Trophoblast cell (in vitro differentiated cells and primary cell): ENCODE measurements around the gene ZDHHC15.
"Not testable (repeated sequence)": the region's sequence is repeated elsewhere in the genome, so short reads cannot be mapped to it uniquely, and the experiment has no call there.

ENCODE experiments used
- DNase-seq, 2 donors: peaks; one replicate each; pipeline ENCODE4 v3.0.0-alpha.2; 2016
- H2AFZ ChIP-seq: 2 replicates; pipeline ENCODE4 v1.6.1; 2013; ENCODE audit warnings: low read length, moderate library complexity, mild to moderate bottlenecking; ENCODE audit not compliant: insufficient read depth, poor library complexity
- H2AK5ac ChIP-seq: 2 replicates; pipeline ENCODE4 v1.6.1; 2013; ENCODE audit warnings: mild to moderate bottlenecking, low read length
- H2BK120ac ChIP-seq: 2 replicates; pipeline ENCODE4 v1.6.1; 2013; ENCODE audit warnings: low read length, mild to moderate bottlenecking, moderate library complexity; ENCODE audit not compliant: insufficient read depth, poor library complexity
- H2BK12ac ChIP-seq: 2 replicates; pipeline ENCODE4 v1.6.1; 2013; ENCODE audit warnings: mild to moderate bottlenecking, low read length, moderate library complexity
- H2BK5ac ChIP-seq: 2 replicates; pipeline ENCODE4 v1.6.1; 2013; ENCODE audit warnings: low read length, low read depth, moderate library complexity, mild to moderate bottlenecking; ENCODE audit not compliant: poor library complexity
- H3K14ac ChIP-seq: 2 replicates; pipeline ENCODE4 v1.6.1; 2013; ENCODE audit warnings: mild to moderate bottlenecking, low read length
- H3K18ac ChIP-seq: 2 replicates; pipeline ENCODE4 v1.6.1; 2013; ENCODE audit warnings: mild to moderate bottlenecking, low read length
- H3K23ac ChIP-seq: 2 replicates; pipeline ENCODE4 v1.6.1; 2013; ENCODE audit warnings: low read length
- H3K27ac ChIP-seq: 2 replicates; pipeline ENCODE4 v1.5.1; 2013; ENCODE audit warnings: low read depth, mild to moderate bottlenecking, inconsistent platforms, low read length, moderate library complexity
- H3K27me3 ChIP-seq: 2 replicates; pipeline ENCODE4 v1.6.1; 2013; ENCODE audit warnings: inconsistent platforms, mild to moderate bottlenecking, low read length, moderate library complexity; ENCODE audit not compliant: insufficient read depth
- H3K36me3 ChIP-seq, 2 experiments: 1 replicate in 1 of 2; 2 replicates in 1 of 2; pipeline ENCODE4 v1.6.1; 2013; ENCODE audit warnings: low read length in 2 of 2, mild to moderate bottlenecking in 2 of 2, moderate library complexity in 1 of 2; ENCODE audit not compliant: insufficient read depth in 2 of 2, control insufficient read depth in 1 of 2
- H3K4ac ChIP-seq: 2 replicates; pipeline ENCODE4 v1.6.1; 2013; ENCODE audit warnings: low read depth, mild to moderate bottlenecking, low read length, moderate library complexity
- H3K4me1 ChIP-seq, 2 experiments: 1 replicate in 1 of 2; 2 replicates in 1 of 2; pipeline ENCODE4 v1.6.1; 2013; ENCODE audit warnings: low read length in 2 of 2, mild to moderate bottlenecking in 2 of 2, moderate library complexity in 1 of 2; ENCODE audit not compliant: insufficient read depth in 2 of 2, control insufficient read depth in 1 of 2
- H3K4me2 ChIP-seq: 2 replicates; pipeline ENCODE4 v1.6.1; 2013; ENCODE audit warnings: inconsistent platforms, mild to moderate bottlenecking, low read length, moderate library complexity
- H3K4me3 ChIP-seq: 2 replicates; pipeline ENCODE4 v1.5.1; 2013; ENCODE audit warnings: mild to moderate bottlenecking, low read depth, low read length, inconsistent platforms
- H3K79me1 ChIP-seq: one replicate; pipeline ENCODE4 v1.6.1; 2013; ENCODE audit warnings: low read length
- H3K79me2 ChIP-seq: 2 replicates; pipeline ENCODE4 v1.6.1; 2013; ENCODE audit warnings: low read length, mild to moderate bottlenecking; ENCODE audit not compliant: control insufficient read depth, insufficient read depth, poor library complexity
- H3K9ac ChIP-seq: 2 replicates; pipeline ENCODE4 v1.6.1; 2013; ENCODE audit warnings: mild to moderate bottlenecking, low read length
- H3K9me3 ChIP-seq: 2 replicates; pipeline ENCODE4 v1.6.1; 2013; ENCODE audit warnings: low read depth, mild to moderate bottlenecking, control low read depth, inconsistent platforms, low read length; ENCODE audit not compliant: insufficient read depth
- H4K12ac ChIP-seq: 2 replicates; pipeline ENCODE4 v1.6.1; 2013; ENCODE audit warnings: low read depth, mild to moderate bottlenecking, low read length, moderate library complexity
- H4K8ac ChIP-seq: 2 replicates; pipeline ENCODE4 v1.6.1; 2013; ENCODE audit warnings: low read depth, mild to moderate bottlenecking, low read length, moderate library complexity
- H4K91ac ChIP-seq: one replicate; pipeline ENCODE4 v1.6.1; 2013; ENCODE audit warnings: low read depth, mild to moderate bottlenecking, low read length, moderate library complexity
- WGBS: extraction: QIAGEN DNeasy Blood & Tissue Kit; methylation state at CpG from one replicate; pipeline ENCODE4 v1.1.7; 2013; ENCODE audit warnings: missing lambda C conversion rate; ENCODE audit not compliant: insufficient read length, insufficient coverage; ENCODE audit errors: extremely low coverage; 5-methylcytosine and 5-hydroxymethylcytosine counted together

ZDHHC15 gene

DNA sequence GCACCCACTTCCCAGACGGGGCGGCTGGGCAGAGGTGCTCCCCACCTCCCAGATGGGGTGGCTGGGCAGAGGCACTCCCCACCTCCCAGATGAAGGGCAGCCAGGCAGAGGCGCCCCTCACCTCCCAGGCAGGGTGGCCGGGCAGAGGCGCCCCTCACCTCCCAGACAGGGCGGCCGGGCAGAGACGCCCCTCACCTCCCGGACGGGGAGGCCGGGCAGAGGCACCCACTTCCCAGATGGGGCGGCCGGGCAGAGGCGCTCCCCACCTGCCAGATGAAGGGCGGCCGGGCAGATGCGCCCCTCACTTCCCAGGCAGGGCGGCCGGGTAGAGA is 187.7 kb downstream of the ZDHHC15 start:
- WGBS: no CpG with 5 or more reads among the region's 19 CpGs
- no peak for DNase-seq
- Histone ChIP-seq H4K91ac (no peak overlapping the region), H4K8ac (no peak overlapping the region), H4K12ac (no peak overlapping the region), H3K36me3 (peaks cover 1 to 10% of the 10 kb centered on the region in 2 experiments), H2AFZ (no peak overlapping the region), H2BK12ac (no peak overlapping the region), H3K4me1 (no peaks in the 10 kb centered on the region), H3K4me3 (no peak overlapping the region), H3K18ac (no peak overlapping the region), H3K4ac (no peak overlapping the region), H2AK5ac (no peak overlapping the region), H3K27ac (no peak overlapping the region), H2BK120ac (no peak overlapping the region), H3K23ac (no peak overlapping the region), H3K9ac (no peak overlapping the region), H3K9me3 (no peaks in the 10 kb centered on the region), H3K4me2 (no peak overlapping the region), H3K14ac (no peak overlapping the region), H3K79me2 (no peaks in the 10 kb centered on the region), H3K79me1 (no peaks in the 10 kb centered on the region), H2BK5ac (no peak overlapping the region), H3K27me3 (no peaks in the 10 kb centered on the region)

DNA sequence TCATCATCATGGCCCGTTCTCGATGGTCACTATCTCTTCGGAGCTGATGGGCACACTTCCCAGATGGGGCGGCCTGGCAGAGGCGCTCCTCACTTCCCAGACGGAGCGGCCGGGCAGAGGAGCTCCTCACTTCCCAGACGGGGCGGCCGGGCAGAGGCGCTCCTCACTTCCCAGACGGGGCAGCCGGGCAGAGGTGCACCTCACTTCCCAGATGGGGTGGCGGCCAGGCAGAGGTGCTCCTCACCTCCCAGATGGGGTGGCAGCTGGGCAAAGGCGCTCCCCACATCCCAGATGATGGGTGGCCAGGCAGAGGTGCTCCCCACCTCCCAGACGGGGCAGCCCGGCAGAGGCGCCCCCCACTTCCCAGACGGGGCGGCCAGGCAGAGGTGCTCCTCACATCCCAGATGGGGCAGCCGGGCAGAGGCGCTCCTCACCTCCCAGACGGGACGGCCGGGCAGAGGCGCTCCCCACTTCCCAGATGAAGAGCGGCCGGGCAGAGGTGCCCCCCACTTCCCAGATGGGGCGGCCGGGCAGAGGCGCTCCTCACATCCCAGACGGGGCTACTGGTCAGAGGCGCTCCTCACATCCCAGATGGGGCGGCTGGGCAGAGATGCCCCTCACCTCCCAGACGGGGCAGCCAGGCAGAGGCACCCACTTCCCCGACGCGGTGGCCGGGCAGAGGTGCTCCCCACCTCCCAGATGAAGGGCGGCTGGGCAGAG is 188.3 kb downstream of the ZDHHC15 start:
- not testable (repeated sequence) for H3K18ac ChIP-seq, H2BK5ac ChIP-seq
- WGBS: no CpG with 5 or more reads among the region's 41 CpGs

DNA sequence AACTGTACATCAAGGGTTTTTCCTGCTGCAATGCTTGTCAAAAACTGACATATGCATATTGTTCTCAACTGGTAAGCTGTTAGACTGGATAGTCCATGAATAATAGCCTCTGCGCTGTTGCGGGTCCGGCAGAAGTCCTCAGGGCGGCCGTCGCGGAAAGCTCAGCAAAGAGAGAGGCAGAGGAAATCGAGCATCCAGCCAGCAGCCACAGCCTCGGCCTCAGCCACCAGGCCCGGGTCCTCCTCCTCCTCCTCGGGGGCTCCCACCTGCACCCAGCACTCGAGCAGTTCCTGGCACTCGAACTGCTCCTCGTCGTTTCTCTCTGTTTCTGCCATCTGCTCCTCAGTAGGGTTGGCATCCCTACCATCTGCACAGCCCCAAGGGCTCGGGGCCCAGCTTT is 195.2 kb downstream of the ZDHHC15 start:
- H3K79me2 ChIP-seq: no peaks in the 10 kb centered on the region
- no peak overlapping the region for H3K4me3 ChIP-seq
- H2AFZ ChIP-seq: no peak overlapping the region
- no peak overlapping the region for H3K14ac ChIP-seq
- DNase-seq: no peak
- H2BK5ac ChIP-seq: no peak overlapping the region
- no peak overlapping the region for H2BK12ac ChIP-seq
- H4K12ac ChIP-seq: no peak overlapping the region
- no peaks in the 10 kb centered on the region for H3K4me1 ChIP-seq
- no peak overlapping the region for H4K8ac ChIP-seq
- no peak overlapping the region for H2BK120ac ChIP-seq
- no peaks in the 10 kb centered on the region for H3K27me3 ChIP-seq
- no CpG with 5 or more reads among the region's 16 CpGs for WGBS
- H3K18ac ChIP-seq: no peak overlapping the region
- H2AK5ac ChIP-seq: no peak overlapping the region
- H3K36me3 ChIP-seq: peaks cover 12 to 14% of the 10 kb centered on the region in 2 experiments
- H4K91ac ChIP-seq: no peak overlapping the region
- H3K79me1 ChIP-seq: no peaks in the 10 kb centered on the region
- H3K9me3 ChIP-seq: peaks cover 3% of the 10 kb centered on the region
- H3K4me2 ChIP-seq: no peak overlapping the region
- no peak overlapping the region for H3K23ac ChIP-seq
- no peak overlapping the region for H3K9ac ChIP-seq
- H3K27ac ChIP-seq: no peak overlapping the region
- H3K4ac ChIP-seq: no peak overlapping the region

More for the DNA sequence above, 188.3 kb downstream of the ZDHHC15 start:
- not testable (repeated sequence) for H2AK5ac ChIP-seq, H3K23ac ChIP-seq, H2AFZ ChIP-seq, H3K4ac ChIP-seq, H3K79me1 ChIP-seq, H4K8ac ChIP-seq, H3K4me2 ChIP-seq, H2BK12ac ChIP-seq, H3K14ac ChIP-seq, H3K4me3 ChIP-seq, H3K27me3 ChIP-seq, H3K27ac ChIP-seq, DNase-seq, H4K12ac ChIP-seq, H3K4me1 ChIP-seq, H3K9me3 ChIP-seq, H3K79me2 ChIP-seq, H4K91ac ChIP-seq, H2BK120ac ChIP-seq, H3K9ac ChIP-seq
- peaks cover 1 to 10% of the 10 kb centered on the region in 2 experiments for H3K36me3 ChIP-seq
